GM12875 (cell line): ENCODE data around the gene FATE1.

Experiments
- H3K4me3 ChIP-seq: one replicate; pipeline ENCODE4 v1.5.1; 2011; ENCODE audit warnings: low read depth, low read length, control low read depth
- TF ChIP-seq, protein P1 (sequence below): IDR thresholded peaks from 2 replicates; pipeline ENCODE4 v1.5.1; 2011; ENCODE audit warnings: low read depth, mild to moderate bottlenecking, control low read depth, inconsistent platforms, low read length, moderate library complexity, borderline replicate concordance; ENCODE audit not compliant: insufficient read depth

Gene FATE1, protein sequence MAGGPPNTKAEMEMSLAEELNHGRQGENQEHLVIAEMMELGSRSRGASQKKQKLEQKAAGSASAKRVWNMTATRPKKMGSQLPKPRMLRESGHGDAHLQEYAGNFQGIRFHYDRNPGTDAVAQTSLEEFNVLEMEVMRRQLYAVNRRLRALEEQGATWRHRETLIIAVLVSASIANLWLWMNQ

DNA sequence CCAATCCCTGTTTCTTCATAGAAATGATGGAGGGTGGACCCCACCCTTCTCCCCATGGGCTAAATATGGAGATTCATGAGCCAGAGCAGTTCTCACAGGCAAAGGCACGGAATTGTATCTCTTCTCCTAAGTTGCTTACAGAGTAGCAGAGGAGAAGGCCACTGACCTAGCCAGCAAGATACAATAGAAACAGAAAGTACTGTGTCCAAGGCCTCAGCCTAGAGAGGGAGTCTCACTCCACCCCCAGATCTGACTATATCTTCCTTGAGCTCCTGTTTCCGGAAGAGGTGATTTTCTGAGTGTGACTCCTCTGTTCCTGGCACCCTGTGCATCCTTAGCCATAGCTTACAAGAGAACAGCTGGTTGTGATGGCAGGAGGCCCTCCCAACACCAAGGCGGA lies at the start of gene FATE1:
Gene FATE1 (plus strand): TSS at position 284 of the 400 bp plus-strand sequence. CDS start 85 bp downstream, at position 369.
- no peak within 1 kb of the TSS for H3K4me3 ChIP-seq
- TF ChIP-seq, protein P1, sequence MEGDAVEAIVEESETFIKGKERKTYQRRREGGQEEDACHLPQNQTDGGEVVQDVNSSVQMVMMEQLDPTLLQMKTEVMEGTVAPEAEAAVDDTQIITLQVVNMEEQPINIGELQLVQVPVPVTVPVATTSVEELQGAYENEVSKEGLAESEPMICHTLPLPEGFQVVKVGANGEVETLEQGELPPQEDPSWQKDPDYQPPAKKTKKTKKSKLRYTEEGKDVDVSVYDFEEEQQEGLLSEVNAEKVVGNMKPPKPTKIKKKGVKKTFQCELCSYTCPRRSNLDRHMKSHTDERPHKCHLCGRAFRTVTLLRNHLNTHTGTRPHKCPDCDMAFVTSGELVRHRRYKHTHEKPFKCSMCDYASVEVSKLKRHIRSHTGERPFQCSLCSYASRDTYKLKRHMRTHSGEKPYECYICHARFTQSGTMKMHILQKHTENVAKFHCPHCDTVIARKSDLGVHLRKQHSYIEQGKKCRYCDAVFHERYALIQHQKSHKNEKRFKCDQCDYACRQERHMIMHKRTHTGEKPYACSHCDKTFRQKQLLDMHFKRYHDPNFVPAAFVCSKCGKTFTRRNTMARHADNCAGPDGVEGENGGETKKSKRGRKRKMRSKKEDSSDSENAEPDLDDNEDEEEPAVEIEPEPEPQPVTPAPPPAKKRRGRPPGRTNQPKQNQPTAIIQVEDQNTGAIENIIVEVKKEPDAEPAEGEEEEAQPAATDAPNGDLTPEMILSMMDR, result no peak

DNA sequence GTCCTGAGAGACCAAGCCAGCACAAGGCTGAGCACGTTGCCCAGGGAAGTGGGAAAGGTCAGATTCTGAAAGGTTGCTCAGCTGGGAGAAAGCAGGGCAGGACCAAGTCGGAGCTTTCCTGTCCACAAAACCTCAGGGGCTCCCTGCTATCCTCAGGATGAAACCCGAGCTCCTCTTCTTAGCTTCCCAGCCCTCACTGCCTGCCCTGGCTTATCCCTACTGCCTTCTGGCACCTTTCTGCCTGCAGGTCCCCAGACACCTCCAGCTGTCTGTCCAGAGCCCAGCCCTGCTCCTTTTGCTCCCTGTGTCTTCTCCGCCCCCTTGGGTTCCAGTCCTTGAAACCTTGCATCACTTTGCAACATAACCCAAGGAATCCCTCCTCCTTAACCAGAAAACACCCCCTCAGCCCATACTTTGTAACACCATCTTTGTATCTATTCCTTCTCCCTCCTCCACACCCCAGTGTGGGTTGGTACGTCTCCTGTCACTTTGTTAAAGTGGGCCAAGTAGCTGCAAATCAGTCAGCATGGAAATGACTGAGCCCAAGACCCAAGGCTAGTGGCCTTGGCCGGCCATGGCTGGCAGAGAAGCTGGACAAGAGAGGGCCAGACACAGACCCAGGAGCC lies 40.6 kb upstream of the FATE1 start:
- no peak overlapping the region for H3K4me3 ChIP-seq
- TF ChIP-seq, protein P1, result no peak

DNA sequence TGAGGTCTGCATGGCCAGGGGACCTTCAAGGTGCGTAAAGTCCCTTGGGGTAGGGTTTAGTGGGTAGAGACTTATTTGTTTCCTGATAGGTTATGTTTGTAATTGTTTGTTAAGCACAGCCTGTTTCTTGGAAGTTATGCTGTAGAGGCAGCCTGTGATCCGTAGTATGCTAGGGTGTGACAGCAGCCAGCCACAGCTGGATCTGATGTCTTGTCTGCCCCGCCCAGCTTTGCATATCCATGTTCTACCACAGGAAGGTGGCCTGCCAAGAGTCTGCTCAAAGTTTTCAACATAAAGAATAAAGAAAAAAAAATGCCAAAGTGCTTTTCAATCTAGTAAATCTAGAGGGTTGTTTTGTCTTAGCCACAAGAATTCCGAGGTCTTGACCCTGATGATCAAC lies 39.6 kb upstream of the FATE1 start:
- TF ChIP-seq, protein P1, result no peak
- H3K4me3 ChIP-seq, result no peak overlapping the region

DNA sequence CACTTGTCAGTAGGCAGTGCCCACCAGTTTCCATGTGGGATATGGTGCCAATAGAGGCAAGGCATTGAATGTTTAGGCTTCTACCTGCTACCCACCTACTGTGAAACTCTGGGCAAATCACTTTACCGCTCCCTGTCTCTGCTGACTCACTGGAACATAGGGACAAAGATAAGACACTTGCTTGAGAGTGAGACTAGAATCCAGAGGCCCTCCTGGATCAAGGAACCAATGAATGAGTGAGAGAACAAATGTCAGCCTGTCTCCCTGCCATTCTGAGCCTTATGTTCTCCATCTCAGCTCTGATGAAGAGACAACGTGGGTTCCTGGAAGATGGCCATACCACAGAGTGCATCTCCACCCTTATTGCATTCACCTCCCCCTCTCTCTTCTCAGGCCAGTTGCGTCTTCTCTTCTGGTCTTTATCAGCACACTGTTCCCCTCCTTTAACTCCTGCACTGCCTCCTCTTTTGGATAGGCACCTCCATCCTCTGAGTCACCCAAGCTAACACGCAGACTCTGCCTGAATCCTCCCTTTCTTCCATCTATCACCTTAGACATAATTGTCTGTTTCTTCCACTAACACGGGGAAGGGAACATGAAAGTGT lies 35.9 kb upstream of the FATE1 start:
- H3K4me3 ChIP-seq, result no peak overlapping the region
- TF ChIP-seq, protein P1, result no peak

DNA sequence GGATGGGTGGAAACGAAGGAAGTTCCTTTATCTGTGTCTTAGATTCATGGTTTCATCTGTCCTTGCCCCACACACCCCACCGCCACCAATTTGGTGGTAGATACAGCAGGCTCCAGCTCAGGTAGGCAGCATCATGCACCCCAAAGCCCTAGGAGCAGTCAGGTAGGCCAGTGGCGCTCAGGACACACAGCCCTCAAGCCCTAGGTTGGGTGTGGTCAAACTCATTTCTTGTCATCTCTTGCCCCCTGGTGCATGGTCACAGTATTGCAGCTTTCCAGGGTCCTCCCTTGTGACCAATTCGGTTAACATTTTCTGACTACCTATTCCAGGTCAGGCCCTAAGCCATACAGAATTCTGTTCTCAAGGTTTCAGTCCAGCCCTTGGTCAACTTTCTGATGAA lies 35.0 kb upstream of the FATE1 start:
- TF ChIP-seq, protein P1, result peak; percentile 78

DNA sequence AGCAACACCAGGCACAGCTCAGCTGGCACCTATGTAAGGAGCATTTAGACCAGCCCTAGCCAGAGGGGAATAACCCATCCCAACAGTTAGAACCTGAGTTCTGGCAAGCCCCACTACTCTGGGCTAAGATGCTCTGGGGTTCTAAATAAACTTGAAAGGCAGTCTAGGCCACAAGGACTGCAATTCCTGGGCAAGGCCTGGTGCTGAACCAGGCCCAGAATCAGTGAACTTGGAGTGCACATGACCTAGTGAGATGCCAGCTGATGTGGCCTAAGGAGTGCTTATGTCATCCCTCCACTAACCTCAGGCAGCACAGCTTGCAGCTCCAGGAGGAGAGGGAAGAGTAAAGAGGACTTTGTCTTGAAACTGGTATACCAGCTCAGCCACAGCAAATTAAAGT lies 28.2 kb upstream of the FATE1 start:
- H3K4me3 ChIP-seq, result no peak overlapping the region
- TF ChIP-seq, protein P1, result no peak

More for the DNA sequence above, 35.0 kb upstream of the FATE1 start:
- no peak overlapping the region for H3K4me3 ChIP-seq

DNA sequence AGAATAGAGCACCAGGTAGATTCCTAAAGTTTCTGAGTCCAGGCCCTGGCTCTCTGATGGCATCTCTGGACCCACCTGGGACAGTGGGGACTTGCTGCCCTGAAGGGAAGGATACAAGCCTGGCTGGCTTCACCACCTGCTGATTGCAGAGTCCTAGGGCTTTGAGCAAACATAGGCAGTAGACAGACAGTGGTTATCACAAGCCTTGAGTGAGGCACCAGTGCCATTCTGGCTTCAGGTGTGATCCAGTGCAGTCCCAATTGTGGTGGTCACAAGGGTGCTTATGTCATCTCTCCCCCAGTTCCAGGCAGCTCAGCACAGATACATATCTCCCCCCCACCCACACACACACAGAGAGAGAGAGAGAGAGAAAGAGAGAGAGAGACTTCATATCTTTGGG lies 27.1 kb upstream of the FATE1 start:
- no peak overlapping the region for H3K4me3 ChIP-seq
- TF ChIP-seq, protein P1, result no peak
